Activated naive CD4-positive, alpha-beta T cell treated with anti-CD3 and anti-CD28 coated beads, Interleukin-2, amount 50 U/mL, for 72 hours (primary cell): Measurements from ENCODE around the gene FGD6. TPM values are rescaled to one million over a fixed set of nuclear protein-coding genes. Genes with fewer than 3 reads are reported as not detected.
A peak's percentile ranks its signal among the peaks of the same experiment; 100 is the strongest.

Experiments
- ATAC-seq, 2 donors: fragments of 150-1000 bp; cut with Tn5 transposase; 2 replicates each; pipeline ENCODE4 v1.10.0; 2021; ENCODE audit warnings: mild to moderate bottlenecking in 2 of 2, moderate library complexity in 2 of 2
- DNase-seq, 2 donors: peaks; one replicate each; pipeline ENCODE4 v3.0.0; 2021 to 2022; ENCODE audit warnings: low spot score in 2 of 2
- H3K27ac Mint-ChIP-seq, 2 donors: one replicate each; pipeline ENCODE4 v1.8.0; 2022; ENCODE audit warnings: mild to moderate bottlenecking in 2 of 2, mixed read lengths in 2 of 2
- H3K36me3 Mint-ChIP-seq, 2 donors: one replicate each; pipeline ENCODE4 v1.8.0; 2022; ENCODE audit warnings: mixed read lengths in 2 of 2
- H3K9me3 Mint-ChIP-seq, 2 donors: one replicate each; pipeline ENCODE4 v1.8.0; 2022; ENCODE audit warnings: mixed read lengths in 2 of 2
- total RNA-seq, 2 donors: library from RNA; stranded (reverse); gene quantifications; one replicate each; pipeline ENCODE4 v1.2.3, GENCODE V29; 2022

FGD6 gene
- total RNA-seq, 2 donors from 2014 or later: 1.4 to 1.8 TPM

DNA sequence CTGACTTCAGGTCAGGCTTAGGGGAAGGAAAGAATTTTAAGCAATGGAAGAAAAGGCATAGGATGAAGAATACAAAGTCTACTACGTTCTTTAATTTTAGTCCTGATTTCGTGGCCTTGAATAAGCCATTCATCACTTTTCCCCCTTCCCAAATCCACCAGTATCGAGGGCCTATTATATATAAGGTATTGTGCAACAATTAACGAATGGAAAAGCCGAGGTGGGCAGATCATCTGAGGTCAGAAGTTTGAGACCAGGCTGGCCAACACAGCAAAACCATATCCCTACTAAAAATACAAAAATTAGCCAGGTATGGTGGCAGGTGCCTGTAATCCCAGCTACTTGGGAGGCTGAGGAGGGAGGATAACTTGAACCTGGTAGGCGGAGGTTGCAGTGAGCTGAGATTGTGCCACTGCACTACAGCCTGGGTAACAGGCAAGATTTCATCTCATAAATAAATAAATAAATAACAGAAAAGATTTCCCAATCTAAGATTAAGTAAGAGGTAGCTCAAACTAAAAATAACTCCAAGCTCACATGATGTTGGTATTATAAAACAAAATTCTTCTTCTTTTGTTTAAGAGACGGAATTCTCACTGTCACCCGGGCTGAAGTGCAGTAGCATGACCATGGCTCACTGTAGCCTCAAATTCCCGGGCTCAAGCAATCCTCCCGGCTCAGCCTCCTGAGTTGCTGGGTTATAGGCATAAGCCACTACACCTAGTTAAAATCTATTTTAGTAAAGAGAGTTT, 85.5 kb downstream of the FGD6 start:
- no peak for DNase-seq
- ATAC-seq: no peak
- Mint-ChIP-seq H3K36me3 (no peaks in the 10 kb centered on the region), H3K9me3 (no peaks in the 10 kb centered on the region), H3K27ac (no peak overlapping the region)

GRCh38 chr12:95130096-95130495, 87.2 kb downstream of the FGD6 start:
- Mint-ChIP-seq H3K36me3 (no peaks in the 10 kb centered on the region), H3K9me3 (no peaks in the 10 kb centered on the region), H3K27ac (no peak overlapping the region)
- ATAC-seq (no peak), DNase-seq (no peak)

- H3K9me3 Mint-ChIP-seq: no peaks in the 10 kb centered on the region
- DNase-seq (no peak), ATAC-seq (no peak)
- no peak overlapping the region for H3K27ac Mint-ChIP-seq
- no peaks in the 10 kb centered on the region for H3K36me3 Mint-ChIP-seq
Measured at GRCh38 chr12:95129115-95129514, 88.2 kb downstream of the FGD6 start.

- ATAC-seq (no peak), DNase-seq (no peak)
- H3K36me3 Mint-ChIP-seq: no peaks in the 10 kb centered on the region
- H3K27ac Mint-ChIP-seq: no peak overlapping the region
- no peaks in the 10 kb centered on the region for H3K9me3 Mint-ChIP-seq
Measured at GRCh38 chr12:95126736-95127135, 90.5 kb downstream of the FGD6 start.

GRCh38 chr12:95126076-95126475, 91.2 kb downstream of the FGD6 start:
- Mint-ChIP-seq H3K9me3 (no peaks in the 10 kb centered on the region), H3K27ac (no peak overlapping the region), H3K36me3 (no peaks in the 10 kb centered on the region)
- DNase-seq (no peak), ATAC-seq (no peak)

DNA sequence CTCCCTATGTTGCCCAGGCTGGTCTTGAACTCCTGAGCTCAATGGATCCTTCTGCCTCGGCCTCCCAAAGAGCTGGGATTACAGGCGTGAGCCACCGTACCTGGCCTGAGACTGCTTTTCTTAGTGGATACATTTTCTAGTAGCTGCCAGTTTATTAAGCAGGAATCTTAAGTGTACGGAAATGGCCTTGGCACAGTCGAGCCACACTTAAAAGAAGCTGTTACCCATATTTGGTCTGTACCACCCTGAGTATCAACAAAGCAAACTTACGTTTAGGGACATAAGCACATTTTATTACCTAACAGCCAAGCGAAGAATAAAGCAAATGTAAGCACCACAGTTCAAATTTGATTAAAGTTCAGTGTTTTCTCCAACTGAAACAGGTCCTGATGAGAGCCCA, 93.2 kb downstream of the FGD6 start:
- ATAC-seq: no peak
- Mint-ChIP-seq H3K9me3 (no peaks in the 10 kb centered on the region), H3K36me3 (no peaks in the 10 kb centered on the region), H3K27ac (no peak overlapping the region)
- no peak for DNase-seq

DNA sequence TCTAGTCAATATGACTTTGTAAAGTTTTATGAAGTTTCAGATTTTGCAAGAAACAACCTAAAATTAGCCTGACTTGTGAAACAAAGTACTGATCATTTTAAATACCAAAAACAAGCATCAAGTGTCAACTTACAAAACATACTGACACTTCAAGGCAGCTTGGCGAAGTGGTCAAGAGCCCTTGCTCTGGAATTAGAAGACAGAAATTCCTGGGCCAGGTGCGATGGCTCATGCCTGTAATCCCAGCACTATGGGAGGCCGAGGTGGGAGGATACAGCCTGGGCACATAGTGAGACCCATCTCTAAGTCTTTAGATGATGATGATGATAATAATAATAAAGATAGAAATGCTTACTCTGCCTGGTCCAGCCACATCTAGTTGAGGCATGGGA, 98.5 kb downstream of the FGD6 start:
- DNase-seq (no peak), ATAC-seq (no peak)
- no peaks in the 10 kb centered on the region for H3K9me3 Mint-ChIP-seq
- no peak overlapping the region for H3K27ac Mint-ChIP-seq
- no peaks in the 10 kb centered on the region for H3K36me3 Mint-ChIP-seq

DNA sequence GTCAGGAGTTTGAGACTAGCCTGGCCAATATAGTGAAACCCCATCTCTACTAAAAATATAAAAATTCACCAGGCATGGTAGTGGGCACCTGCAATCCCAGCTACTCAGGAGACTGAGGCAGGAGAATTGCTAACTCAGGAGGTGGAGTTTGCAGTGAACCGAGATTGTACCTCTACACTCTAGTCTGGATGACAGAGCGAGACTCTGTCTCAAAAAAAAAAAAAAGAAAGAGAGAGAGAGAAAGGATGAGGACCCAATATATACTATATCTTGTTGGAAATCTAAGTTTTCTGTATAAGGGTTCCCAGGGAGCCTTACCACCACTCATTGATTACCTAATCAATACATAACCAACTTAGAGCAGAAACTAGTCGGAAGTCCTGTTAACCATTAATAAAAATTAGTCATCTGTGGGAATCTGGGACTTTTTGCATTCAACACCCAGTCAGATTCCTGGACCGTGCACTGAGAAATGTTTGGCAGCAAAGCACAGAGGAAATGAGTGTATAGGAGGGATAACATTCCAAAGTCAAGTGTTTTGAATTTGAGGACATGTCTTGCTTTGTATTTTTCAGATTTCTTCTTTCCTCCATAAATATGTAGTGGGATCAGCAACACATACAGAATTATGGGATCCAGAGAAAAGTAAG, 99.0 kb downstream of the FGD6 start:
- no peak for DNase-seq
- no peak for ATAC-seq
- Mint-ChIP-seq H3K9me3 (no peaks in the 10 kb centered on the region), H3K36me3 (no peaks in the 10 kb centered on the region), H3K27ac (no peak overlapping the region)

DNA sequence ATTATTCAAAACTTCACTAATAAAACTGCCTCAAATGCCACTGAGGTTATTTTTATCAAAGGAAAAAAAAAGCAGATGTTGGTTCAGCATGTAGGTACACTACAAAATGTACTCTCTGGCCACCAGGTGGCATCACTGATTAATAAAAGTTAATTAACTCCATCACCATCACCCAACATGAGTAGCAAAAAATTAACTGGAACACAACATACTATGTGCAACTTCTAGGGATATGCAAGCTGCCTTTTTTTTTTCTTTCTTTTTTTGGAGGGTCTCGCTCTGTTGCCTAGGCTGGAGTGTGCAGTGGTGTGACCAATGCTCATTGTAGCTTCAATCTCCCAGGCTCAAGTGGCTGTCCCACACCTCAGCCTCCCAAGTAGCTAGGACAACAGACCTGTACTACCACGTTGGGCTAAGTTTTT, 100.1 kb downstream of the FGD6 start:
- no peaks in the 10 kb centered on the region for H3K36me3 Mint-ChIP-seq
- H3K9me3 Mint-ChIP-seq: no peaks in the 10 kb centered on the region
- H3K27ac Mint-ChIP-seq: no peak overlapping the region
- ATAC-seq (peak; percentile 78 to 85), DNase-seq (peak in 1 of 2 donors; percentile 56)

DNA sequence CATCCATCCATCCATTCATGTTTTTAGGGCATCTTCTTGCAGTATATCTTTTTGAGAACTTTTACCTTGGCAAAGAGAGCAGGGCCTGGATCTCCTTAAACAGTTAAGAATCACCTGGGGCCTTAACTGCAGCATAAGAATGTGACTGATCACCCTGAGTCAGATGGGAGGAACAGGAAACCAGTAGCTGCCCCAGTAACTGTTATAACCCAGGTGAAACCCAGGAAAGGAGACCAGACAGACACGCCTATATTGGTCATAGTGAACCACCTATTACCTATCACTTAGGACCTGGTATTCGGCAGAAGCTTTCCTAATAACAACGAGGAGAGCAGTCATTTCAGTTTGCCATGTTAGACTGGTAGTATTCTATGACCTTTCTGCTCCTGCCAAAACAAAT, 100.5 kb downstream of the FGD6 start:
- Mint-ChIP-seq H3K27ac (no peak overlapping the region), H3K9me3 (no peaks in the 10 kb centered on the region), H3K36me3 (no peaks in the 10 kb centered on the region)
- no peak for DNase-seq
- peak; percentile 66 to 79 for ATAC-seq

- ATAC-seq: no peak
- Mint-ChIP-seq H3K9me3 (no peaks in the 10 kb centered on the region), H3K27ac (no peak overlapping the region), H3K36me3 (no peaks in the 10 kb centered on the region)
- DNase-seq: no peak
Measured at GRCh38 chr12:95116341-95116740, 100.9 kb downstream of the FGD6 start.

- Mint-ChIP-seq H3K27ac (no peak overlapping the region), H3K9me3 (no peaks in the 10 kb centered on the region), H3K36me3 (no peaks in the 10 kb centered on the region)
- DNase-seq (no peak), ATAC-seq (no peak)
Measured at GRCh38 chr12:95115641-95116040, 101.6 kb downstream of the FGD6 start.

GRCh38 chr12:95114766-95115405, 102.4 kb downstream of the FGD6 start:
- Mint-ChIP-seq H3K36me3 (no peaks in the 10 kb centered on the region), H3K27ac (no peak overlapping the region), H3K9me3 (no peaks in the 10 kb centered on the region)
- no peak for DNase-seq
- peak in 1 of 2 donors; percentile 28 for ATAC-seq

- H3K36me3 Mint-ChIP-seq: no peaks in the 10 kb centered on the region
- ATAC-seq: no peak
- no peak for DNase-seq
- no peaks in the 10 kb centered on the region for H3K9me3 Mint-ChIP-seq
- H3K27ac Mint-ChIP-seq: no peak overlapping the region
Measured at GRCh38 chr12:95107362-95107761, 109.9 kb downstream of the FGD6 start.

GRCh38 chr12:95105540-95105939, 111.7 kb downstream of the FGD6 start:
- ATAC-seq (no peak), DNase-seq (no peak)
- no peak overlapping the region for H3K27ac Mint-ChIP-seq
- H3K9me3 Mint-ChIP-seq: no peaks in the 10 kb centered on the region
- H3K36me3 Mint-ChIP-seq: no peaks in the 10 kb centered on the region

DNA sequence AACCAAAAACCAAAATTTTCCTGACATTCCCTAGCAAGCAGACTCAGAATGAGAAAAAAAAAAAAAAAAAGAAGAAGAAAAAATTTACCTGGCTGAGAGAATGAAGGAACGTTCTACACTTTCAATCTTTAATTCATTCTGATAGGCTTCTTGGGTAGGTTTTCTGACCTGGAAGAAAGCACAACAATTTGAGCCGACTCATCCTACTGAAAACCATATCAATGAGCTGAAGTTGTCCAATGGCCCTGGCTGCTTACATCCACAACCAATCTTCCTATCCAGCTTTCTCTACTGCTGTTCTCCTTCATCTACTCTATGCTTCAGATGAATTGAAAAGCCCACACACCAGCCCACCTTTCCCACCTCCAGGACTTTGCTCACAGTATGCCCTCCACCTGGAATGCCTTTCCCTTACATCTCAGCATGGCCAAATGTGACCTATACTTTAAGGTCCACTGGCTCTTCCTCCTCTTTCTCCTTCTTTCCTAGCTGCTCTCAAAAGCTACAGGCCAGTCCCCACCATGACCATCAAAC, 112.3 kb downstream of the FGD6 start:
- H3K27ac Mint-ChIP-seq: no peak overlapping the region
- no peaks in the 10 kb centered on the region for H3K36me3 Mint-ChIP-seq
- no peak for ATAC-seq
- no peaks in the 10 kb centered on the region for H3K9me3 Mint-ChIP-seq
- DNase-seq: no peak

DNA sequence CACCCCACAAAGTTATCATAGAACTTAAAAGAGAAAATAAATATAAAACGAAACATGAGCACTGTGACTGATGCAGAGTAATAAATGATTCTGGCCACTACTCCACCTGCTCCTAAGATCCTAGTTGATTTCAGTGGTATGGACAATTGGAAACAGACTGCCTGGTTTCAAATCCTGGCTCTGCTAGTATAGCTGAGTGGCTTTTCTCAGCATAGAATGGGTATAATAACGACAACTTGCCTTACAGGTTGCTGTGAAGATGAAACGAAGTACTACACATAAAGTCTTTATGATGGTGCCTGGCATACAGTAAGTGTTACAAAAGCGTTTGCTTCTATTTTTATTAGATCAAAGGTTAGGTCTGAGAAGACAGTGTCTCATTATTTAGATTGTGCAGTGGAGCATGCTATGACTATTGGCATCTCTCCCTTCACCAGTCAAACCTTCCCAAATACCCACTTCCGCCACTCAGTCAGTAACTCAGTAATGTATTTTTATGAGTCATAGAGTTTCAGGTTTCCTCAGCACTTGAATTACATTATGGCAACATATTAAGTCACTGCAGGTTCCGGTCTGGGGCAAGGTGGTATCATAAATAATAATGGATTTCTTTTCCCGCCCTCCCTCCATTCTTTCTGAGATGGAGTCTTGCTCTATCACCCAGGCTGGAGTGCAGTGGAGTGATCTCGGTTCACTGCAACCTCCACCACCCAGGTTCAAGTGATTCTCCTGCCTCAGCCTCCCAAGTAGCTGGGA, 114.2 kb downstream of the FGD6 start:
- no peaks in the 10 kb centered on the region for H3K9me3 Mint-ChIP-seq
- peak; percentile 98 to 99 for ATAC-seq
- H3K36me3 Mint-ChIP-seq: no peaks in the 10 kb centered on the region
- H3K27ac Mint-ChIP-seq: peak overlapping the region in 1 of 2 donors; percentile 58
- DNase-seq: peak in 1 of 2 donors; percentile 33
